Measurements from ENCODE around the gene SEC22C. TPM values are rescaled to one million over a fixed set of nuclear protein-coding genes. Genes with fewer than 3 reads are reported as not detected.
"Not testable (repeated sequence)": the region's sequence is repeated elsewhere in the genome, so short reads cannot be mapped to it uniquely, and the experiment has no call there.

Gene SEC22C
- total RNA-seq, 1 donor = 78.6 TPM

GRCh38 chr3:42605546-42606173, 23.9 kb upstream of the SEC22C start:
- no peak for TF ChIP-seq CTCF (IDR thresholded peaks at IDR 0.05; ENCODE audit: insufficient read depth, low read depth, low read length)
- H3K4me3 ChIP-seq (ENCODE audit: low read depth, low read length) = no peak overlapping the region
- peak; percentile 18 for DNase-seq (ENCODE audit: low read depth)

- H3K4me3 ChIP-seq (ENCODE audit: low read depth, low read length) = no peak overlapping the region
- no peak for DNase-seq (ENCODE audit: low read depth)
- no peak for TF ChIP-seq CTCF (IDR thresholded peaks at IDR 0.05; ENCODE audit: insufficient read depth, low read depth, low read length)
Measured at GRCh38 chr3:42602961-42603360, 21.2 kb upstream of the SEC22C start.

DNA sequence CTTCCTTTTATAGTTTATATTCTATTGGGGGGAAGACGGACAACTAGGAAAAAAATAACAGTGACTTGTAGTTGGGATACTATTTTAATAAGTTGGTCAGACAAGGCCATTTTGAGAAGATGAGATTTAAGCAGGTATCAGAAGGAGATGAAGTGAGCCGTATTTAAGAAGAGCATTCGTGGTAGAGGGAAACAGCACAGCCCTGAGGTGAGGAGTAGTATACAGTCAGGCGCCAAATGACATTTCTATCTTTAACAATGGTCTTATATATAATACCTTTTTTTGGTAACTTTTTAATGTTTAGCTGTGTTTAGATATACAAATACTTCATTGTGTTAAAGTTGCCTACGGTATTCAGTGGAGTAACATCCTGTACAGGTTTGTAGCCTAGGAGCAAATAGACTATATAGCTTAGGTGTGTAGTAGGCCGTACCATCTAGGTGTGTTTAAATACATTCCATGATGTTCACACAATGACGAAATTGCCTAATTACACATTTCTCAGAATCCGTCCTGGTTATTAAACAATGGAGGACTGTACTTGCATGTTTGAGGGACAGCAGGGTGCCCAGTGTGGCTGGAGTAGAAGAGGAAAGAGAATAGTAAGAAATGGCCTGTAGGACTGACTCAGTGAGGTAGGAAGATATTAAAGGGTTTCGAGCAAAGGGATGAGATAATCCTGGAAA, 20.3 kb upstream of the SEC22C start:
- DNase-seq (ENCODE audit: low read depth) = no peak
- peak; percentile 25 for TF ChIP-seq CTCF (IDR thresholded peaks at IDR 0.05; ENCODE audit: insufficient read depth, low read depth, low read length)
- H3K4me3 ChIP-seq (ENCODE audit: low read depth, low read length) = peak overlapping the region; percentile 90

DNA sequence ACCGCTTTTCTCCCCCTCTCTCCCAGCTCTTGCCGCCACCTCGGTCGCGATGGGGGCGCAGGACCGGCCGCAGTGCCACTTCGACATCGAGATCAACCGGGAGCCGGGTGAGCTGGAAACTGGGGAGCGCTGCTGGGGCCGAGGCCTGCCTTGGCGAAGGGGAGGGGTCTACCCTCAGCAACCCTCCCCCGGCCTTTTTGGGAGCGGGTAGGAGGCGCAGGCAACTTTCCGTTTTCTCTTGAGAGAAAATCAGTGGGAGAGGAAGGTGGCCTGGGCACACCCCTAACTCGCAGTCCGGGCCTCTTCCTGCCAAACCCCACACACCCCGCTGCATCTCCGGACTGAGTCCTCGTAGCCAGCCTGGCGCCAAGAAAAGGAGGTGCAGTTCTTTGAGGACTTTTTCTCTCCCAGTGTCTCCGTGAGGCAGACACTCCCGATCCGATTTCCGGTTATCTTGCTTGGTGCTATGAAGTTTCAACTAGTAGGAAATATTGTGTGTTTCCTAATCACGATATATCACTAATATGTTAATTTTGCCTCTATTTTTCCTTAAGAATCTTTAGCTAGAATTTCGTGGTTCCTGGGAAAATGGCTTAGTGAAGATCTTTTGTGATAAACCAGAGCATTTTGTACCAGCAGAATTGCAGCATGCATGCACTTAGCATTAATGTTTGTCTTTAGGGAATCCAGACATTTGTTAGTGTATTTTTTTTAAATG, 19.4 kb upstream of the SEC22C start:
- H3K4me3 ChIP-seq (ENCODE audit: low read depth, low read length) = peak overlapping the region; percentile 90
- TF ChIP-seq CTCF (IDR thresholded peaks at IDR 0.05; ENCODE audit: insufficient read depth, low read depth, low read length) = peak; percentile 26
- DNase-seq (ENCODE audit: low read depth) = peak; percentile 76

DNA sequence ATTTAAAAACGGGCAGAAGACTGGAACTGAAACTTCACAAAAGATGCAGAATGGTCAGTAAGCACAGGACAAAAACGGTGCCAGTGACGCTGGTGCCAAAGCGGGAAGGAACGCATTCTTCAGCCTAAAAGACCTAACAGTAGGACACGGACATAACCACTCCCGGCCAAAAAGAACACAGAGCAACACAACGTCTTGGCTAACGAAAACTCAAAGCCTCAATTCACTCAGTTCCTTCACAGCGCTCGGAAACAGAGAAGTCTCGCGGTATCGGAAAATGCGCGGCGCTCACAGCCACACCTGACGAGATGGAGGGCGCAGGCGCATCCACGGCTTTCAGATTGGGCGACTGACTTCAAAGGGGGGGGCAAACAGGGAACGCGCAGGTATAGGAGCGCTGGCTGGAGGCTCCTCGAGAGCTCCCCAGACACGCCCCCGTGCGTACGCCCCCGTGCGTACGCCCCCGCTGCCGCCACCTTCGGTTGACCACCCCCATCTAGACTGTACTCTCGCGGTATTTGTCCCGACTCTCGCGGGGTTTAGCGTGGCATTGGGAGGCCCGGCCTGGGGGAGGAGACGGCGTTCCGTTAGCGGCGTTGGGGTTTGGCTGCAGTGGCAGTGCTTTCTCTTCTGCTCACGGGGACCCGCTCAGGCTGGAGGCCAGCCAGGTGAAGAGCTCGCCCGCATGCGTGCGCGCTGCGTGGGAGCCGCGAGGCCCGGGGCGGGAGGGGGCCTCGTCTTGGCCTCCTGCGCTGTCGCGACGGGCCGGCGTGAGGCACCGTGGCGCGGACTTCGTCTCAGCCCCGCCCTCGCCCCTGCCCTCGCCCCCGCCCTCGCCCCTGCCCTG, 18.6 kb upstream of the SEC22C start, which contains the start of gene NKTR:
Gene NKTR, plus strand, starts transcription at position 576 of the 847 bp plus-strand sequence. CDS start 321 bp downstream, outside the sequence.
- TF ChIP-seq CTCF (IDR thresholded peaks at IDR 0.05; ENCODE audit: insufficient read depth, low read depth, low read length) = no peak
- H3K4me3 ChIP-seq (ENCODE audit: low read depth, low read length) = peak within 1 kb of the TSS; percentile 90
- peak; percentile 99 for DNase-seq (ENCODE audit: low read depth)

DNA sequence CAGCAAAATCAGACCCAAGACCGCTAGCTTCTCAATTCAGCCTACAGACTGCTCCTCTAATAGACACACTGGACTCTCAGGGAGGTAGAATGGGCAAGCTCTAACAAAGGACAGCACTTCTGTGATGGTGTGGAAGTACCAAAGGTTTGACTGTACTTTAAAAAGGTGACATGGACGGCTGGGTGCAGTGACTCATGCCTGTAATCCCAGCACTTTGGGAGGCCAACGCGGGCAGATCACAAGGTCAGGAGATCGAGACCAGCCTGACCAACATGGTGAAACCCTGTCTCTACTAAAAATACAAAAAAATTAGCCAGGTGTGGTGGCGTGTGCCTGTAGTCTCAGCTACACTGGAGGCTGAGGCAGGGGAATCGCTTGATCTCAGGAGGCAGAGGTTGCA, 15.3 kb upstream of the SEC22C start:
- not testable (repeated sequence) for H3K4me3 ChIP-seq (ENCODE audit: low read depth, low read length)

More for the DNA sequence above, 15.3 kb upstream of the SEC22C start:
- DNase-seq (ENCODE audit: low read depth) = not testable (repeated sequence)
